Measurements from ENCODE around the gene ALG2.
"Not testable (repeated sequence)": the region's sequence is repeated elsewhere in the genome, so short reads cannot be mapped to it uniquely, and the experiment has no call there.

ALG2 gene

GRCh38 chr9:99221621-99222415 is at the start of gene ALG2, which contains the start of gene SEC61B:
Gene ALG2, minus strand, starts transcription at chr9:99221942. Its CDS starts 48 bp downstream, at chr9:99221894.
Gene SEC61B, plus strand, starts transcription at chr9:99222282. Its CDS starts 82 bp downstream, at chr9:99222364.
- peak; percentile 82 to 95 (median 90) for DNase-seq

GRCh38 chr9:99270491-99270890 is 48.7 kb upstream of the ALG2 start:
- DNase-seq: no peak

- no peak for DNase-seq
These were observed 47.7 kb upstream of the ALG2 start for GRCh38 chr9:99269416-99269815.

- peak in 4 of 6 experiments; percentile 29 to 42 (median 40) for DNase-seq
These were observed 44.7 kb upstream of the ALG2 start for GRCh38 chr9:99266255-99267023.

GRCh38 chr9:99265691-99266090 is 43.9 kb upstream of the ALG2 start:
- DNase-seq: no peak

- DNase-seq: no peak
These were observed 42.4 kb upstream of the ALG2 start for GRCh38 chr9:99264070-99264680.

- no peak for DNase-seq
These were observed 41.2 kb upstream of the ALG2 start for GRCh38 chr9:99262949-99263418.

- DNase-seq: no peak
These were observed 40.2 kb upstream of the ALG2 start for GRCh38 chr9:99261923-99262322.

GRCh38 chr9:99259231-99259918 is 37.6 kb upstream of the ALG2 start:
- DNase-seq: peak in 4 of 6 experiments; percentile 19 to 37 (median 22)

GRCh38 chr9:99257723-99258389 is 36.1 kb upstream of the ALG2 start:
- DNase-seq: no peak

GRCh38 chr9:99255651-99256050 is 33.9 kb upstream of the ALG2 start:
- no peak for DNase-seq

GRCh38 chr9:99253772-99254431 is 32.2 kb upstream of the ALG2 start:
- DNase-seq: no peak

GRCh38 chr9:99253134-99253533 is 31.4 kb upstream of the ALG2 start:
- no peak for DNase-seq

- DNase-seq: no peak
These were observed 29.4 kb upstream of the ALG2 start for GRCh38 chr9:99251157-99251556.

- DNase-seq: no peak
These were observed 27.9 kb upstream of the ALG2 start for GRCh38 chr9:99249619-99250018.

- DNase-seq: no peak
These were observed 22.9 kb upstream of the ALG2 start for GRCh38 chr9:99244344-99245260.

- no peak for DNase-seq
These were observed 19.4 kb upstream of the ALG2 start for GRCh38 chr9:99241106-99241505.

GRCh38 chr9:99239341-99240060 is 17.8 kb upstream of the ALG2 start:
- DNase-seq: no peak

- no peak for DNase-seq
These were observed 16.6 kb upstream of the ALG2 start for GRCh38 chr9:99238331-99238730.

GRCh38 chr9:99237849-99238248 is 16.1 kb upstream of the ALG2 start:
- not testable (repeated sequence) for DNase-seq

Data from stimulated activated naive CD4-positive, alpha-beta T cell (primary cell).